NB4 (cell line): ENCODE measurements around the gene LGI4.

ENCODE experiments used
- DNase-seq: peaks from one replicate; pipeline ENCODE4 v3.0.0; 2010; ENCODE audit warnings: low read depth
- H3K4me3 ChIP-seq: one replicate; pipeline ENCODE4 v1.5.1; 2011; ENCODE audit warnings: mild to moderate bottlenecking, low read depth, low read length, moderate library complexity
- MYC ChIP-seq: IDR thresholded peaks from 2 replicates; pipeline ENCODE4 v1.6.1; 2011; ENCODE audit warnings: low read depth, low read length
- POLR2A ChIP-seq: IDR thresholded peaks from 2 replicates; pipeline ENCODE4 v1.6.1; 2011; ENCODE audit warnings: mild to moderate bottlenecking; ENCODE audit not compliant: insufficient read length; ENCODE audit errors: extremely low read depth
- TF ChIP-seq, protein P1 (sequence below): IDR thresholded peaks from 2 replicates; pipeline ENCODE4 v1.6.1; 2011; ENCODE audit warnings: low read depth, low read length
- TF ChIP-seq, protein P2 (sequence below): IDR thresholded peaks from one replicate; pipeline ENCODE4 v1.5.1; 2012; ENCODE audit warnings: low read depth, low read length

The LGI4 gene

DNA sequence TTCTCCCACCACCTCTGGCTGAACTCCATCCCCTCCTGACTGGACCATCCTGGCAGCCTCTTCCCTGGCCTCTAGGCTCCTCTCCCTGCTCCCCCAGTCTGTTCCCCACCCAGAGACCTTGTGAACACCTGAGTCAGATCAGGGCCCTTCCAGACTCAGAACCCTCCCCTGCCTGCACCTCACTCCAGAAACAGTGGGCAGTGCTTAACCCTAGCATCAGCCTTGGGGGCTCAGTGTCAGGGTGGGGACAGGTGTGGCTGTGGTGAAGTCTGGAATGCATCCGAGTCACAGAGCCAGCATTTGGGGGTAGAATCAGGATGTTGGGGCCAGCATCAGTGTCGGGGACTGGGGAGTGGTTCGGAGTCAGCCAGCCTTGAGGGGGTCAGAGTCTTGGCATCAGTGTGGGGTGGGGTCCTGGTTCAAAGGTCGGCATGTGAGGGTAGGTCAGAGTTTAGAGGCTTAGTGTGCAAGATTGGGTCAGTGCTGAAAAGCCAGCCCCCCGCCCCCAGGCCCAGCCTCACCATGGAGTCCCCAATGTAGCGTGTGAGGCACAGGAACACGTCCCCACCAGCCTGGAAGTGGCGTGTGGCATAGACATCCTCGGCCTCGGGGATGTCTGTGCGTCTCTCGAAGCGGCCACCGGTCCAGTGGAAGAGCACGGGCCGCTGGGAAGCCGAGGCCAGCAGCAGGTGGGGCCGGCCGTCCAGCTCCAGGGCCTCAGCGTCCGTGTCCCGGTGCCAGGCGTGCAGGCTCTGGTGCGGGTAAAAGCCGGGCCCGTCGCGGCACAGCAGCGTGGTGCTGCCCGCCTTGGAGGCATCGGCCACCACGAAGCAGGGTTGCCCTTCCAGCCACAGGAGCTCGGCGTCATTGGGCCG, 8.9 kb downstream of the LGI4 start:
- TF ChIP-seq, protein P1, sequence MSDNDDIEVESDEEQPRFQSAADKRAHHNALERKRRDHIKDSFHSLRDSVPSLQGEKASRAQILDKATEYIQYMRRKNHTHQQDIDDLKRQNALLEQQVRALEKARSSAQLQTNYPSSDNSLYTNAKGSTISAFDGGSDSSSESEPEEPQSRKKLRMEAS: no peak
- TF ChIP-seq, protein P2, sequence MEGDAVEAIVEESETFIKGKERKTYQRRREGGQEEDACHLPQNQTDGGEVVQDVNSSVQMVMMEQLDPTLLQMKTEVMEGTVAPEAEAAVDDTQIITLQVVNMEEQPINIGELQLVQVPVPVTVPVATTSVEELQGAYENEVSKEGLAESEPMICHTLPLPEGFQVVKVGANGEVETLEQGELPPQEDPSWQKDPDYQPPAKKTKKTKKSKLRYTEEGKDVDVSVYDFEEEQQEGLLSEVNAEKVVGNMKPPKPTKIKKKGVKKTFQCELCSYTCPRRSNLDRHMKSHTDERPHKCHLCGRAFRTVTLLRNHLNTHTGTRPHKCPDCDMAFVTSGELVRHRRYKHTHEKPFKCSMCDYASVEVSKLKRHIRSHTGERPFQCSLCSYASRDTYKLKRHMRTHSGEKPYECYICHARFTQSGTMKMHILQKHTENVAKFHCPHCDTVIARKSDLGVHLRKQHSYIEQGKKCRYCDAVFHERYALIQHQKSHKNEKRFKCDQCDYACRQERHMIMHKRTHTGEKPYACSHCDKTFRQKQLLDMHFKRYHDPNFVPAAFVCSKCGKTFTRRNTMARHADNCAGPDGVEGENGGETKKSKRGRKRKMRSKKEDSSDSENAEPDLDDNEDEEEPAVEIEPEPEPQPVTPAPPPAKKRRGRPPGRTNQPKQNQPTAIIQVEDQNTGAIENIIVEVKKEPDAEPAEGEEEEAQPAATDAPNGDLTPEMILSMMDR: no peak
- TF ChIP-seq POLR2A (no peak), MYC (no peak)
- DNase-seq: no peak

DNA sequence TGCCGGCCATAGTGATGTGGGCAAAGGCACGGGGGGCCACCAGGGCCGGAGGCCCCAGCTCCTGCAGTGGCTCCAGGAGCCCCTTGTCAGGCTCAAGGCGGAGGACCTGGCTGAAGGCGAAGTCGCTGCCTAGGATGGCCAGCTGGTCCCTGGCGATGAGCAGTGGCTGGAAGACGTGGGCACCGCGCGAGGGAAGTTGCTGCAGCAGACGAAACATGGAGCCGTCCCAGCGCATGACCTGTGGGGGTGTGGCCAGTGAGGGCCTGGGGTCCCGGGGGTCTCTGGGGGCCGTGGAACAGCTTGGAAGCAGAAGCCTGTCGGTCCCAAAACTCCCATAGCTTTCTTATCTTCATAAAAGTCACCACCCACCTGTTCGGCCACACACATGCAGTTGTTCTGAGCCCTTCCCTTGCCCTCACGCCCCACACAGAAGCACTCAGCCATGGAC, 9.6 kb downstream of the LGI4 start:
- TF ChIP-seq MYC: no peak
- TF ChIP-seq POLR2A: no peak
- TF ChIP-seq, protein P2: no peak
- TF ChIP-seq, protein P1: no peak
- no peak for DNase-seq
- no peak overlapping the region for H3K4me3 ChIP-seq

More for the DNA sequence above, 8.9 kb downstream of the LGI4 start:
- no peak overlapping the region for H3K4me3 ChIP-seq

DNA sequence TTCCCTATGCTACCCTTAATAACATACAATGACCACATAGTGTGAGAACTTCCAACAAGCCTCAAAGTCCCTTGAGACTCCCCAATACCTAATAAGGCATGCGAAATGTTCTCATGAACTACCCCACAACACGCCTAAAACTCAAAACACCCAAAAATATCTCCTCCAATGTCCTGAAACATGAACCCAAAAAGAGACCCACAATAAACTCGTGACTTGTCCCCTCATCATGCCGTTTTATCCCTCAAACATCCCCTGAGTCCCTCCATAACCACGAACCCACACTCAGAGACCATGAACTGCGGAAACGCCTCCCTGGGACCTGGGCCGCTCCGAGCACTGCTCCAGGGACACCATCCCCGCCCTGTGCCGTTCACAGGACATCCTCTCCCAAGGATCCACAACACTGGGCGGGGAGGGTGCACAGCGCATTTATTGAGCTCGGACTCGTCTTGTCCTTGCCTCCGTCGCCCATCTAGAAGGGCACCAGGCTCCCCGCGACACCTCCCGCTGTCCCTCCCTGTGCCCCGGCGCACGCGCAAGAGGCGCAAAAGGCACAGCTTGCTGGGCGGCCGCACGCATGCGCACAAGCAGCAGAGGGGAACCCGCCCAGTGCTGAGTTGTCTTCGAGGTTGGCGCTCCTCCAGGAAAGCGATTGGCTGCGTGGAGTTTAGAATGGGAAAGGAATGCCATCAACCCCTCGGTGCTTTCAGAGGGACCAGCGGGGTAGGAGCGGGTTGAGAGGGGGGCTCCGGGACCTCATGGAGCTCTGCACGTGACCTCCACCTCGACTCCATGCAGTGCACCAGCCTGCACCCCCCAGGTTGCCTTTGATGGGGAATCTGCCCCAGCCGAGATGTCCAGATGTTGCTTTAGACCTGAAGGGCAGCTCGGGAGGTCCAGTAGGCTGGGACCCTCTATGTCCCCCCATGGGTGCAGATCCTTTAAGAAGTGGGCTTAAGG, 10.5 kb downstream of the LGI4 start:
- no peak overlapping the region for H3K4me3 ChIP-seq
- TF ChIP-seq, protein P2: no peak
- no peak for TF ChIP-seq POLR2A
- TF ChIP-seq MYC: no peak
- TF ChIP-seq, protein P1: no peak
- peak; percentile 27 for DNase-seq

DNA sequence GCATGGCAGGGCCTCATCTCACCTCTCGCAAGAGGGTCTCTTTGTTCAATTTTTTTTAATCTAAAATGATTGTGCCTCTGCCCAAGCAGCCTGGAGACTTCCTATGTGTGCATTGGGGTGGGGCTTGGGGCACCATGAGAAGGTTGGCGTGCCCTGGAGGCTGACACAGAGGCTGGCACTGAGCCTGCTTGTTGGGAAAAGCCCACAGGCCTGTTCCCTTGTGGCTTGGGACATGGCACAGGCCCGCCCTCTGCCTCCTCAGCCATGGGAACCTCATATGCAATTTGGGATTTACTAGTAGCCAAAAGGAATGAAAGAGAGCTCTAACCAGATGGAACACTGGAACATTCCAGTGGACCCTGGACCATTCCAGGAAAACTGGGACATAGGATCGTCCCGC, 11.3 kb downstream of the LGI4 start:
- H3K4me3 ChIP-seq: no peak overlapping the region
- no peak for DNase-seq
- TF ChIP-seq, protein P1: no peak
- TF ChIP-seq, protein P2: no peak
- no peak for TF ChIP-seq POLR2A
- no peak for TF ChIP-seq MYC

DNA sequence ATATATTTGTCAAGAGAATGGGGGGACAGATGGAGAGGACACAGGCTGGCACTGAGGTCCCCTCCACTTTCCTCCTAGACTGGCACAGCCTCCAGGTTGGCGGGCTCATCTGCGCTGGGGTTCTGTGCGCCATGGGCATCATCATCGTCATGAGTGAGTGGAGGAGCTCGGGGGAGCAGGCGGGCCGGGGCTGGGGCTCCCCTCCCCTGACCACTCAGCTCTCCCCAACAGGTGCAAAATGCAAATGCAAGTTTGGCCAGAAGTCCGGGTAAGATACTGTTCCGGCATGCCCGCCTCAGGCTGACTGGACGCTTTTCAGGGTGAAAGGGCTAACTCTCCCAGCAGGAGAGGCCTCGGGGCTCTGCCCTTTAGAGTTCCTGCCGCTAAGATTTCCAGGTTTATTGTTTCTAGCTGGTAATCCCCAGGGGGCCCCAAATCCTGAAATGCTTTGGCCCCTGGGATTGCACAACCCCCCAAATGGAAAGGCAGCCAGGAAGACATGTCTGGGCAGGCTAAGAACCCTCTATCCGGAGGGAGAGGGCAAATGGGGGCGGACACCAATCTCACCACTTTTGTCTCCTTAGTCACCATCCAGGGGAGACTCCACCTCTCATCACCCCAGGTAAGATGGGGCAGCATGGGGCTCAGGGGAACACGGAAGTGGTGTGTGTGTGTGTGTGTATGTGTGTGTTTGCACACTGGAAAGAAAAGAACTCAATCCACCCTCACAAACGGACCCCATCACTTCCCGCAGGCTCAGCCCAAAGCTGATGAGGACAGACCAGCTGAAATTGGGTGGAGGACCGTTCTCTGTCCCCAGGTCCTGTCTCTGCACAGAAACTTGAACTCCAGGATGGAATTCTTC, 11.9 kb downstream of the LGI4 start:
- no peak for DNase-seq
- TF ChIP-seq, protein P2: no peak
- TF ChIP-seq MYC: no peak
- TF ChIP-seq POLR2A: no peak
- TF ChIP-seq, protein P1: no peak
- no peak overlapping the region for H3K4me3 ChIP-seq
